ENCODE results near the gene SART3. TPM values are rescaled to one million over a fixed set of nuclear protein-coding genes. Genes with fewer than 3 reads are reported as not detected.

Gene SART3
- total RNA-seq, 1 donor from 2014 or later, result 79.0 TPM

GRCh38 chr12:108596854-108597558 lies 36.0 kb upstream of the SART3 start:
- no peak overlapping the region for H3K4me3 ChIP-seq
- H3K4me2 ChIP-seq, result no peak overlapping the region
- H3K27me3 ChIP-seq, result no peaks in the 10 kb centered on the region
- no peaks in the 10 kb centered on the region for H3K36me3 Mint-ChIP-seq
- no peak for TF ChIP-seq EZH2phosphoT487 (IDR thresholded peaks at IDR 0.05)
- no peak for TF ChIP-seq CTCF (IDR thresholded peaks at IDR 0.05)
- no peak for TF ChIP-seq EZH2 (IDR thresholded peaks at IDR 0.05)
- H3K27me3 Mint-ChIP-seq (ENCODE audit: insufficient read depth, low read depth), result peaks cover 20% of the 10 kb centered on the region
- peaks cover 12% of the 10 kb centered on the region for H3F3A ChIP-seq (ENCODE audit: low read depth)
- no peak overlapping the region for H3K9ac ChIP-seq
- no peaks in the 10 kb centered on the region for H3K79me2 ChIP-seq (ENCODE audit: low read depth)
- peaks cover 13% of the 10 kb centered on the region for H3K4me1 ChIP-seq
- H3K27ac Mint-ChIP-seq, result peak overlapping the region; percentile 85
- no peak overlapping the region for H3K27ac ChIP-seq
- peaks cover 12% of the 10 kb centered on the region for H3K4me1 Mint-ChIP-seq
- no peaks in the 10 kb centered on the region for H4K20me1 ChIP-seq (ENCODE audit: low read depth)
- no peaks in the 10 kb centered on the region for H3K9me3 ChIP-seq (ENCODE audit: low read depth)
- H3K9me3 Mint-ChIP-seq, result no peaks in the 10 kb centered on the region
- no peaks in the 10 kb centered on the region for H3K36me3 ChIP-seq
- no peak for DNase-seq (ENCODE audit: low spot score)
- no peak overlapping the region for H2AFZ ChIP-seq (replicated peaks)
- H3K4me3 Mint-ChIP-seq, result peak overlapping the region; percentile 63

GRCh38 chr12:108595711-108596647 lies 35.0 kb upstream of the SART3 start:
- H3K9me3 Mint-ChIP-seq, result no peaks in the 10 kb centered on the region
- H3K27me3 Mint-ChIP-seq (ENCODE audit: insufficient read depth, low read depth), result peaks cover 18% of the 10 kb centered on the region
- no peak overlapping the region for H3K27ac ChIP-seq
- peaks cover 13% of the 10 kb centered on the region for H3K4me1 ChIP-seq
- TF ChIP-seq EZH2 (IDR thresholded peaks at IDR 0.05), result no peak
- TF ChIP-seq CTCF (IDR thresholded peaks at IDR 0.05), result no peak
- no peak for TF ChIP-seq EZH2phosphoT487 (IDR thresholded peaks at IDR 0.05)
- no peaks in the 10 kb centered on the region for H3K27me3 ChIP-seq
- H3K9ac ChIP-seq, result no peak overlapping the region
- no peaks in the 10 kb centered on the region for H3K36me3 Mint-ChIP-seq
- no peak for DNase-seq (ENCODE audit: low spot score)
- no peaks in the 10 kb centered on the region for H3K36me3 ChIP-seq
- H3K27ac Mint-ChIP-seq, result no peak overlapping the region
- no peak overlapping the region for H3K4me3 ChIP-seq
- H3K79me2 ChIP-seq (ENCODE audit: low read depth), result no peaks in the 10 kb centered on the region
- peaks cover 12% of the 10 kb centered on the region for H3F3A ChIP-seq (ENCODE audit: low read depth)
- no peak overlapping the region for H3K4me2 ChIP-seq
- H3K9me3 ChIP-seq (ENCODE audit: low read depth), result no peaks in the 10 kb centered on the region
- H3K4me1 Mint-ChIP-seq, result peaks cover 12% of the 10 kb centered on the region
- H3K4me3 Mint-ChIP-seq, result no peak overlapping the region
- H4K20me1 ChIP-seq (ENCODE audit: low read depth), result no peaks in the 10 kb centered on the region
- H2AFZ ChIP-seq (replicated peaks), result no peak overlapping the region

- no peak overlapping the region for H3K4me2 ChIP-seq
- H3K4me3 Mint-ChIP-seq, result no peak overlapping the region
Measured at GRCh38 chr12:108594960-108595710, 34.2 kb upstream of the SART3 start.

More at GRCh38 chr12:108594960-108595710, 34.2 kb upstream of the SART3 start:
- Histone ChIP-seq H4K20me1 (ENCODE audit: low read depth) (no peaks in the 10 kb centered on the region), H3K4me1 (peaks cover 14% of the 10 kb centered on the region), H3K9ac (no peak overlapping the region), H3K4me3 (no peak overlapping the region), H3K27ac (no peak overlapping the region), H3K79me2 (ENCODE audit: low read depth) (no peaks in the 10 kb centered on the region), H3F3A (ENCODE audit: low read depth) (peaks cover 12% of the 10 kb centered on the region), H3K27me3 (no peaks in the 10 kb centered on the region), H3K36me3 (no peaks in the 10 kb centered on the region), H2AFZ (replicated peaks) (no peak overlapping the region), H3K9me3 (ENCODE audit: low read depth) (no peaks in the 10 kb centered on the region)
- H3K36me3 Mint-ChIP-seq, result no peaks in the 10 kb centered on the region
- no peak overlapping the region for H3K27ac Mint-ChIP-seq
- no peak for TF ChIP-seq EZH2 (IDR thresholded peaks at IDR 0.05)
- no peak for TF ChIP-seq EZH2phosphoT487 (IDR thresholded peaks at IDR 0.05)
- TF ChIP-seq CTCF (IDR thresholded peaks at IDR 0.05), result no peak
- H3K27me3 Mint-ChIP-seq (ENCODE audit: insufficient read depth, low read depth), result peaks cover 18% of the 10 kb centered on the region
- no peak for DNase-seq (ENCODE audit: low spot score)
- no peaks in the 10 kb centered on the region for H3K9me3 Mint-ChIP-seq
- peaks cover 15% of the 10 kb centered on the region for H3K4me1 Mint-ChIP-seq

Measured in neural progenitor cell (in vitro differentiated cells).